Stromal cell of bone marrow (primary cell): ENCODE data around the gene TAL2.
"Not testable (repeated sequence)": the region's sequence is repeated elsewhere in the genome, so short reads cannot be mapped to it uniquely, and the experiment has no call there.

Experiments
- DNase-seq: peaks from one replicate; pipeline ENCODE4 v3.0.0-alpha.2; 2012; ENCODE audit warnings: low read depth

Gene TAL2

DNA sequence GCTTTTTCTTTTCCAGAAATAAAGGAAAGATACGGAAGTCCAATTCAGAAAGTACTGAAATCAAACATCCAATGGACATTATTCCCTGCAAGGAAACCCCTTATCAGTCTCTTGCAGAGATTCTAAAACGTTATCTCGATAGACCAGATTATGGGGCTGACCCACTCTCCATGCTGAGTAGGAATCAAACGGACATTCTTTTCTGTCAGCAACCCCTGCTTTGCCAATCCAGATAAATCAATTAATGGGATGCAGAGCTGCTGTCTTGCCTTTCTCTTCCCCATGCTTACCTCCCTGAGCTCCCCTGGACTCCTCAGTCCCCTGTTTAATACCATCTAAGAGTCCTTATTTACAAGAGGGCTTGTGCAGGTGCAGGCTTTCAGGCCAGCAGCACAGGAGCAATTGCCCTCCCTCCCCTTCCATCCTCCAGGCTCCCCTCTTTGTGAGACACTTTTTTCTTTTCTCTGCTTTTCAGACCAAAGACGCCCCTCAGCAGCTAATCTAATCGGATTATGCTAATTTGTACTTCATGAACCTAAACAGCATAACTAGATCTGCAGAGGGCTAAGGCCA is 14.2 kb downstream of the TAL2 start:
- no peak for DNase-seq

DNA sequence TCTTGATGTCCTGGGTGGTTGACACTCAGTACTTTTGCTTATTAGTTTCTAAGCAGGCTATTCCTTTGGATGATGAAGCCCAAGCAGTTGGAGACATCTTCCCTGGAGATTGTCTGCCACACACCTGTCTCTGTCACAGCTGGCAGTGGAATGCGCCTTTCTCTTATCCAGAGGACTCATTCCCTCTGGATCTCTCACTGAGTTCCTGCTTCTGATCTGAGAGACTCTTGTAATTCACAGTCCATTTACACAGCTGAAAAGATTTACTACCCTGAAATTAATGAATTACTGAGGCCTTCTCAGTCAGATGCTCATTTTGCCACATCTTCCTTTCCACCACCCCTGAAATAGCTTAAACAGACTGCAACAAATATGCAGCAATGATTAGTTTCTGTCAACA is 15.9 kb downstream of the TAL2 start:
- no peak for DNase-seq

DNA sequence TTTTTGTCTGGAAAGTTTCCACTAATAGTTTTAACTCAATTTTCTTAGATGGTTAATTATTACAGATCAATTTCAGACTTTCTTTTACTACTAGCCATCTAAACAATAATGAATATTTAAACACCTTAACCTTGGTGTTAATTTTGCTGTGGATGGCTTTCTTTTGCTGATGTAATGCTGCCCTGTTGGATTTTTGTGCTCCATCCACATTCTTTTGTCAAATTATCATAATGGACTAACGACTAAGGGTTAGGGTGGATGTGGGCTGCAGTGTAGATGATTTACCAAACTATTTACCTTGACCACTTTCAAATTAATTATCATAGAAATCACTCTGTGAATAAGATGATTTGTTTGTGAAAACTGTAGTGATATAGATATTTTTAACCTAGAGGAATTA is 16.5 kb downstream of the TAL2 start:
- DNase-seq: no peak

DNA sequence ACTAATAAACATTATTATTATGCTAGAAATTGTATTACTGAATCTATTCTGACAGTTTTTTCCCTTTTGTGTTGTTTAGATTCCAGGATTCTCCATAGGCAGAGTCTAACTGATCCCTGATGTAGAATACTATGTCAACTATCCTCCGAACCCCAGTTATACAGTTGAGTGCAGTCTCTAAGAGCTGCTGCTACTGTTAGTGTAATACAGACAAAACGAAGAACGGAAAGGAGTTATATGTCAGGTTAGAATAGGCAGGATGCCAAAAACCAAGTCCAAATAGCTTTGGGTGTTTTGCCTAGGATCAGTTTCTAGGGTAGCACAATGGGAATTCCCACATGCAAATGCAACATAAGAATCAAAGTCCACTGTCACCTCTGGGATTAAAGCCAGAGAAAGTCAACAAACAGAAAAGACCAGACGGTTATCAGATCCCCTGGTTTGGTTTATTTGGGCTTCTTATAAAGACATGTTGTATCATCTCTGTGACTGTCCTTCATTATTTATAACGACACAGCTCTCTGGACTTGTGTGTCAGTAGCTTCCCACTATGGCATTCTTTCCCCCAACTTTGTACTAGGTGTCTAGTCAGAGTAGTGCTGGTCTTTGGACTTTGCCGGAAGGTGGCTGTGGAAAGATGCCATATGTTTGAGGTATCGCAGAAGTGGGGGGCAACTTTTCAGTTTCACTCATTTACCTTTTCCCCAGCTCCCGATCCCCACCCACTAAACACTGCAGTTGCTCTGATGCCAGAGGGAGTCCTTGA is 17.2 kb downstream of the TAL2 start:
- no peak for DNase-seq

DNA sequence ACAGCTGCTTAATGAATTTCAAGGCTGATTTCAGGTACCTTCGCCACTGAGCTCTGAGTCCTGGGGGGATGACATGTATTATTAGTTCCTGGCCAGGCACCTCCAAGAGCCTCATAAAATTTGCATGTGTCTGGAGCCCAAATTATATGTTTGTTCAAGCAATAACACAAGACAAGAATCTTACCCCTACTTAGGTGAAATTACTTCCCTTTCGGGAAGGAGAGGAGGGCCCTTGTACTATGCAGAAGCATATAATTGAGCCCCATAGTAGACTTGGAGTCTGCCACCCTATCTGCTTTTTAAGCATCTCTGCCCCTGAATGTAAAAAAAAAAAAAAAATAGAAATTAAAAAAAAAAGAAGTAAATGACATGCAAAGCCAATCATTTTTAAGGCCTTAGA is 19.1 kb downstream of the TAL2 start:
- no peak for DNase-seq

DNA sequence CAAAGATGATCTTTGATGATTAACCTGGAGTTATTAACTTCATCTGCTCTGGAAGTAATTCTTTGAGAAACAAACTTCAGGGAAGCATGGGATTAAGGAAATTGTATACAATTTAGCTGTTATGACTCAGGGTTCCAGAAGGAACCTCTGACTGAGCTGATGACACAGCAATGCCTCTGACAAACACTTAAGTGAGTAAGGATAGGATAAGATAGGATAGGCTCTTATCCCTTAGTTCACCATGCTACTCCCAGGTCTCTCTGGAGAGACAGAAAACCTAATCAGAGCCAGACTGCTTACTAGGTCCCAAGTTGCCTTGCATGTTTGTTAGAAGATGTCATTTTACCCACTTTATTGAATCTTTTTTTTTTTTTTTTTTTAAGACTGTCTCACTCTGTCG is 19.5 kb downstream of the TAL2 start:
- peak; percentile 52 for DNase-seq

DNA sequence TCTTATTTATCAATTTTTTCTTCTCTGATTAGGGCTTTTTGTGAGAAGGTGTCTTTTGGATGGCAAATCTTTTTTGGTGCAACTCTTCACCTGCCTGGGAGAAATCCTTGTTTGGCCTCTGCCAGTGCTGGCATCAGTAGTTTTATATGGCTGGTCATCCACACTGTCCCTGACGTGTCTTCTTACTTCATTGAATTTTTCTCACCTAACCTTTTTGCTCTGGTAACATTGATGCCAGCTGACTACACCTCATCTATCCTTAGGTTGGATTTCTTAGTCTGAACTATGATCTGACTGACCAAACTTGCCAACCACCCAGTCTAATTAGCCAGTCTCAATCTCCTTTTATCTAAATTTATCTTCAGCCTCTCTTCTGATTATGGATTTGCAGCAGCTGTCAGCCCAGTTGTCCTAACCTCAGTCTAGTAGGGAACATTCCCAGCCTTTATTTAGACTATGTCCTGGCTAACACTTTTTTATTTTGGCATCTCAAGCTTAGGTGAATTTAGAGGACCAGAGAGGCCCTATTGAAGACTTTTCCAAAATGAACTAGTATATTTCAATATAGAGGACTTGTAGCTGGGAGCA is 21.5 kb downstream of the TAL2 start:
- no peak for DNase-seq

DNA sequence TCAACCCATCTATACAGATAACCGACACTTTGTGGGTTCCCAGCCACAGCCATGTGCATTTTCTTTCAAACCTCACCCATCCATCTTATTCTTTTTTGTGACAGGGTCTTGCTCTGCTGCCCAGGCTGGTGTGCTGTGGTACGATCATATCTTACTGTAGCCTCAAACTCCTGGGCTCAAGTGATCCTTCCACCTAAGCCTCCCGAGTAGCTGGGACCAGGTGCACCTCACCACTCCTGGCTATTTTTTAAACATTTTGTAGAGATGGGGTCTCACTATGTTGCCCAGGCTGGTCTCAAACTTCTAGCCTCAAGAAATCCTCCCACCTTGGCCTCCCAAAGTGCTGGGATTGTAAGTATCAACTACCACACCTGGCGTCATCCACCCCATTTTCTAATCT is 24.7 kb downstream of the TAL2 start:
- no peak for DNase-seq

DNA sequence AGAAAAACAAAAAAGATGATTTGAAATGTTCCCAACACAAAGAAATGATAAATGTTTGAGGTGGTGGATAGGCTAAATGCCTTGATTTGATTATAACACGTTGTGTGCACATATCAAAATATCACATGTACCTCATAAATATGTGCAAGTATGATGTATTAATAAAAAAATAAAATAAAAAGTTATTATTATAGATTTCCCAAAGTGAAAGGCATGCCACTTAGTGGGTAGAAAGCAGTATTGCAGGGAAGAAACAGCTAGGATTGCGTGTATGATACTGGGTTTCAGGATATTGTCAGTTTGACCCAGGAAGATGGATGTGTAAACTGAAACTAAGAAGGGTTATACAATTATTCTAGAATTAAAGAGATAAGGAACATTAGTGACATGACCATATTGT is 28.5 kb downstream of the TAL2 start:
- no peak for DNase-seq

DNA sequence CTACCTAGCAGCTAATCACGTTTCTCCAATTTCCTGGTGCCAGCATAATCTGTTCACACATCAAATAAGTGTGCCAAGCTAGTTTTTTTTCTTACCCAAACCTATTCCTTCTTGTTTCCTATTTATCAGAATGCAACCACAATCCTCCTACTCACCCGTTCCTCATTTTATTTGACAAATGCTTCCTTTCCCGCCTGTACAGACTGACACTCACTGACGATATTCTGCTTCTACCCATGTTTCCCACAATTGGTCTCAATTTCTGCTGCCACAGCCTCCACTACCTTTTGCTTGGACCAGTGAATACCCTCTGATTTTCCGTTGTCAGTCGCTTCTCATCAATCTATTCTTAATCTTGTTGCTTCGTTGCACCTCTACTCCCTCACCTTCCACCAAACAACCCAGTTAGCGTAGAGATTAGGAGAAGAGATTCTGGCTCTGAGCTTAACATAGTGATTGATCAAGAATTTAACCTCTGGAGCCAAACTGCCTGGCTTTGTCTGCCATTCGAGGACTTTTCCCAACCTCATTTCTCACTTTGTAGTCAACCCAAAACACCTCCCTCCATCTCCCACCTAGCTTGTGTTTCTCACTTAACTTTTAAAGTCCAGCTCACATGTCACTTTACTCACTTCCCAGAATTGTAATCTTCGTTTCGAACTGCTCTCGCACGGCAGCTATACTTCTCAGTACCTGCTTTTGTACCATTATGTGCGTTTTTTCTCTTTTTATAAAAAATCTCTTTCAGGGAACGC is 31.4 kb downstream of the TAL2 start:
- no peak for DNase-seq

DNA sequence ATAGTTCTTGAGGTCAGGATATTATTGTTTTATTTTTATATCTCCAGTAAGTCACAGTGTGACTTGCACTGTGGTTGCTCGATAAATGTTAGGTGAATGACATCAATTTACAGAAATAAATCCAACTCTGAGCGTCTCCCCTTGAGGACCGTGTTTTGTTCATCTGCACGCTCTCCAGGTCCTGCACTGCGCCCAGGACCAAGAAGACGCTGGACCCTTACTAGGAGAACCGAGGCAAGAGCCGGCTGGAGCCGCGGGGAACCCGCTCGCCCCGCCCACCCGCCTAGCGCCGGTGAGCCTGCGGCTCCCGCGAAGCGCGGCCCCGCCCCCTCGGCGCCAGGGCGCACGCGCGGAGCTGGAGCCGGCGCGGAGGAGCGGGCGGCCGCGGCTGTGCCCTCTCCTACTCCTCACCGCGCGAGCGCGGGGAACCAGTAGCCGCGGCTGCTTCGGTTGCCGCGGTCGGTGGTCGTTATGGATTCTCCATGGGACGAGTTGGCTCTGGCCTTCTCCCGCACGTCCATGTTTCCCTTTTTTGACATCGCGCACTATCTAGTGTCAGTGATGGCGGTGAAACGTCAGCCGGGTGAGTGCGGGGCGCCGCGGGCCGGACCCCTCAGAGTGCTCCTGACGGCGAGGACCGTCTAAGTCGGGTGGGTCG is 32.1 kb downstream of the TAL2 start, which contains the start of gene TMEM38B:
Gene TMEM38B, plus strand, starts transcription at position 352 of the 658 bp plus-strand sequence. Its CDS starts 120 bp downstream, at position 472.
- DNase-seq: peak; percentile 50

DNA sequence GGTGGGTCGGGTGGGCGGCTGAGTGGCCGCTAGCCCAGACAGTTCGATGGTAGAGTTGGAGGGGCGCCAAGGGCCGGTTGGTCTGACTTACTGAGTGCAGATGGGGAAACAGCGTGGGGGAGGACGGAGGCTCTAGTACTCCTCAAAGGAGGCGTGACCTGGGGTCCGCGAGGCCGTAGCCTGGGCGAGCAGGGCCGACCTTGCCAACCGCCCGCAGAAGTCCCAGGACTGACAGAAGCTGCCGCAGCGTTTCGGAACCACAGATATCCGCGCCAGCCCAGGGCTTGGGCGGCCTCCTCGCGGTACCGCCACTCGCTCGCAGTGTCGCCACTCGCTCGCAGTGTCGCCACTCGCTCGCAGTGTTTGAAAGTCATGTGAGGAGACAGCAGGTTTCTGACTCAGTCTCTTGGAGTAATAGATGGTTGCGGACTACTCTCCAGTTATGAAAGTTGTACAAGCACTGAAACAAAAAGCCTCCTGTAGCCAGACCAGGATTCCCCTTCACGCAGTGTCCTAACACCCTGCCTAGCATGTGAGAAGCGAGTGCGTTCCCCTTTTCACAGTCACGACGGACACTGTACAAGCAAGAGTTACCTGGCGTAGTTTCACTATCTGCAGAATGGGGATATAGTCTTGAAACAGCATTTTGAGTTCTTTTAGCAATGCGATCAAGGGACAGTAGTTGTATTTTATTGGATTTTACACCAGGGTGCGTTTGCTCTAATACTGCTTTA is 32.8 kb downstream of the TAL2 start:
- DNase-seq: peak; percentile 37

DNA sequence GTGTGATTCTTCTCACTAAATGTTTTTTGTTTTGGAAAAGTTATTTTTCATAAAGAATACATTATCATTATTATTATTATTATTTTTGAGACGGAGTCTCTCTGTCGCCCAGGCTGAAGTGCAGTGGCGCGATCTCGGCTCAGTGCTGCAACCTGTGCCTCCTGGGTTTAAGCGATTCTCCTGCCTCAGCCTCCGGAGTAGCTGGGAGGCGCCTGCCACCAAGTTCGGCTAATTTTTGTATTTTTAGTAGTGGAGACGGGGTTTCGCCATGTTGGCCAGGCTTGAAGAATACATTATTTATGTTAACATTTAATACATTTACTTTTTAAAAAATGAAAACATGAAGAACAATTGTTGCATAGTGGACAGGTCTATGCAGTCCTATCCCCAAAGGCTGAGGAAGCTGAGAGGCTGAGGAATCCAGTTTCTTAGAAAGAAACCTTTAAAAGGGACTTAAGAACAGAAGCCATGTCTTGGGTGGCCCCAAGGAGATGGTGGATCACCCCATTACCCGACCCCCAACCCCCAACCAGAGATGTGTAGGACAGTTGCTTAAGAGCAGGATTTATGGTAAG is 34.0 kb downstream of the TAL2 start:
- DNase-seq: no peak

DNA sequence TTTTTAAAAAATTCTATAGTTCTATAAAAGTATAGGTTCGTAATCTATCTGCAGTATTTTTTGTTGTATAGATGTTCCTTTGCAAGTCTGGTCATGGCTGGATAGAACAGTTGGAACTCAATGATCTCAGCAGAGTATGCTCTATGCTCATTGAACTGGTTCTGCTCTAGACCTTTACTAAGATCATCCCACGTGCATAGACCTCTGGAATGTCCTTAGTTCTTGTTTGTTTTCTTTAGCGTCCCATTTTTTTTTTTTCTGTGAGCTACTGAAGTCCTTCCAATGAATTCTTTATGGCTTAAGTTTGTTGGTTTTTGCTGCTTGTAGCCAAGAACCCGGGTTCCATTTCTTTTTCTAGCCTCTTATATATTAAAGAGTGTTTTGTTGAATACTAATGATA is 35.6 kb downstream of the TAL2 start:
- no peak for DNase-seq

DNA sequence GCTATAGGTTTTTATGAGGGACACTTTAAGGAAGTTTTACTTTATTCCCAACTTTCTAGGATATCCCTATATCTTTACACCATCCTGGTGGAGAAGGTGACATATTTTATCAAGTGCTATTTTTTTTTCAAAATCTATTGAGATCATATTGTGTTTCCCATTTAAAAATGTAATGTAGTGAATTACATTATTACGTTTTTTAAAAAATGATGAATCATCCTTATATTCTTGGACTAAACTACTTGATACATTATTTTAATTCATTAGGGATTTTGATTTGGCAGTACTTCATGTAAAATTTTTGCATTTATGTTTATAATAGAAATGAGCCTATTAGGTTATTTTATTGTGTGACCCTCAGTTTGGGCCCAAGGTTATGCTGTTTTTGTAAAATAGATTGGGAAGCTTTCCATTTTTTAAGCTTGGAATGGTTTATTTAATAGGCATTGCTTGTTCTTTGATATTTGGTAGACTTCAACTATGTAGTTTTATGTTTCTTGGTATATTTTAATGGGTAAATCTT is 36.2 kb downstream of the TAL2 start:
- DNase-seq: no peak

DNA sequence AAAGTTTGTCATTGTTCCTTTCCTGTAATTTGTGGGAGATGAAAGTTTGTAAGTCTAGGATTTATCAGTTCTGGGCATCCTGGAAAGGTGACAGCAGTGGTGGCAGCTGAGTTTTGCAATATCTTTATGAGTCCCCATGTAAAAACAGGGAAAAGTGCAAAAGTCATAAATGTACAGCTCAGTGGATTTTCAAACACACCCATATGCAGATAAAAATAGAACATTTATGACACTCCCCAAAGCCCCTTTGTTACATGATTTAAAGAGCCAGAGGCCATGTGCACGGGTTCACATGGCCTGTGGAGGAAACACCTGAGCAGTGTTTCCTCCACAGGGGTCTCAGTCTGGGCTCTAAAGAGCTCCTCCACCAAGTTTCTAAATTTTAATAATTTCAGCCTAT is 38.4 kb downstream of the TAL2 start:
- DNase-seq: no peak

DNA sequence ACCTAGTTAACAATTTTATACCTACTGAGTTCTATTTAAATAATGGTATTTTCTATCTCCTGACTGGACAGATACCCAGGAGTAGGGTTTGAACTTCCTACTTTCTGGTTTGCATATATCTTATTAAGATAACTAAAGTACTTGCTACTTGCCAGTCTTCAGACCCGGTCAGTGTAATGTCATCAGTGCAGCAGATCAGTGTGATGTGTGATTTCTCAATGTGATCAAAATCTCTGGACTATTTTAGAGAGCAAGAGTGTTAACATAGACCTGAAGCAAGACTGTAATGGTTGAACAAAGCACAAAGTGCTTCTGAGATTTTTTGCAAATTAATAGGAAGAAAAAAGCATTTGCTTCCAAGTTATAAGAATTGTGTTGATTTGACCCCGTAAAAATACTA is 38.9 kb downstream of the TAL2 start:
- DNase-seq: no peak

DNA sequence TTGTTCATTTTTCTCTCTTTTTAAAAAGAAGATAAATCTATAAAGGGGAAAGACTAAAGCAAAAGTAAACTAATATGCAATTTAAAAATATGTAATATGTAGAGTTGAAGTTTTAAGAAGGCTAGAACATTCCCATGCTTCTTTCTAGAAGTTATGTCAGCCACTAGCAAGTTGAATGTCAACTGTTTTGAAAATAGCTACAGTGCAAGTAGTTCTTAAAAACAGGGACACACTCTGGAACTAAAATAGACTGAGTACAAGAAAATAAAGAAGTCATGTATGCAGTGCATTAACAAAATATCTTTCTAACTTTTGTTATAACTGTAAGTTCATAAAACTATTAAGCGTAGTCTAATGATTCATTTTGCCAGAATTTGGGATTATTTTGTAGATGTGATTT is 40.0 kb downstream of the TAL2 start:
- no peak for DNase-seq

DNA sequence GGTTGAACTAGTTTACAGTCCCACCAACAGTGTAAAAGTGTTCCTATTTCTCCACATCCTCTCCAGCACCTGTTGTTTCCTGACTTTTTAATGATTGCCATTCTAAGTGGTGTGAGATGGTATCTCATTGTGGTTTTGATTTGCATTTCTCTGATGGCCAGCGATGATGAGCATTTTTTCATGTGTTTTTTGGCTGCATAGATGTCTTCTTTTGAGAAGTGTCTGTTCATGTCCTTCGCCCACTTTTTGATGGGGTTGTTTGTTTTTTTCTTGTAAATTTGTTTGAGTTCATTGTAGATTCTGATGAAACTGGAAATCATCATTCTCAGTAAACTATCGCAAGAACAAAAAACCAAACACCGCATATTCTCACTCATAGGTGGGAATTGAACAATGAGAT is 41.4 kb downstream of the TAL2 start:
- not testable (repeated sequence) for DNase-seq

DNA sequence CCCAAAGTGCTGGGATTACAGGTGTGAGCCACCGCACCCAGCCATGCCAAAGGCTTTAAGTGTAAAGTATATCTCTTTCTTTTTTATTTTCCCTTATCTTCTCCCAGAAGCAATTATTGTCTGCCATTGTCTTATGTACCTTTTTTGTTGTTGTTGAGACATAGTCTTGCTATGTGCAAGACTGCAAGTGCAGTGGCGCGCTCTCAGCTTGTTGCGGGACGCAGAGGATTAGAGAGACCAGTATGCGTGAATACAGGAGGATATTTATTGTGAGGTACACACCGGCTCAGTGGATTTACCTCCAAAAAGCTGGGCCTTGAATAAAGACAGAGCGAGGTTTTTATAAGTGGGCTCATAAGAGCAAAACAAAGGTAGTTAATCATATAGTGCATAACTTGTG is 43.9 kb downstream of the TAL2 start:
- no peak for DNase-seq

DNA sequence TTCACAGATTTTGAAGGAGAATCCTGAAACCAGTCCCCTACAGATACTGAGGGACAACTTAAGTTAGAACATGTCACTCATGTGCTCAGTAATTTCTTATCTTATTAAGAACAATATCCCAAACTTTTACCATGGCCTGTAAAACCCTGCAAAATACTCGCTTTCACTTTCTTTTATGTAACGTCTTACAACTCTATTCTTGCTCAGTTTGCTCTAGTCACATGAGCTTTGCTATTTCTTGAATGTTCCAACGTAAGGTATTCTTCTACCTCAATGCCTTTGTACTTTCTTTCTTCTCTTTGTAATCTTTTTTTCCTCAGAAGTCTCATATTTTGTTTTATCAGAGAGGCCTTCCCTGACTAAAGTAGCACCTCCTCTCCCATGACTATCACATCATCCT is 46.1 kb downstream of the TAL2 start:
- no peak for DNase-seq
